ENCODE data around the gene ILK.
A peak's percentile ranks its signal among the peaks of the same experiment; 100 is the strongest.

Gene ILK

GRCh38 chr11:6648501-6648900, 44.9 kb downstream of the ILK start:
- Histone ChIP-seq H3K9me3 (ENCODE audit: control insufficient read depth, low read length) (peaks cover 4% of the 10 kb centered on the region), H2BK12ac (ENCODE audit: low read length in 2 of 2) (peak overlapping the region in 1 of 2 experiments; percentile 45), H2AFZ (ENCODE audit: low read depth, low read length) (no peak overlapping the region), H4K91ac (ENCODE audit: low read length) (no peak overlapping the region), H2AK5ac (ENCODE audit: low read length, severe bottlenecking) (no peak overlapping the region), H3K4me1 (ENCODE audit: control insufficient read depth, insufficient read depth, low read depth, low read length) (peaks cover 14% of the 10 kb centered on the region), H3K14ac (ENCODE audit: low read length in 2 of 2) (no peak overlapping the region), H3K79me1 (replicated peaks; ENCODE audit: low read length, poor library complexity, severe bottlenecking) (no peaks in the 10 kb centered on the region), H3K18ac (ENCODE audit: low read depth in 1 of 2, low read length in 2 of 2) (no peak overlapping the region), H3K27me3 (ENCODE audit: control insufficient read depth in 1 of 2, insufficient read depth in 1 of 2, low read length in 2 of 2) (peaks cover 37 to 68% of the 10 kb centered on the region in 2 experiments), H3K36me3 (ENCODE audit: control insufficient read depth in 1 of 2, insufficient read depth in 2 of 2, low read depth in 1 of 2, low read length in 2 of 2) (no peaks in the 10 kb centered on the region), H3K23ac (ENCODE audit: low read length in 2 of 2) (no peak overlapping the region), H4K8ac (ENCODE audit: low read length) (no peak overlapping the region), H2BK5ac (ENCODE audit: low read depth, low read length, poor library complexity, severe bottlenecking) (no peak overlapping the region), H3K4me3 (ENCODE audit: insufficient read depth in 1 of 2, low read depth in 1 of 2, low read length in 2 of 2) (no peak overlapping the region), H3K27ac (ENCODE audit: low read length, poor library complexity, severe bottlenecking) (no peak overlapping the region), H2BK120ac (ENCODE audit: low read depth, low read length) (no peak overlapping the region), H2BK15ac (ENCODE audit: low read depth, poor library complexity, severe bottlenecking) (no peak overlapping the region), H3K9ac (ENCODE audit: low read length) (no peak overlapping the region), H3K4me2 (ENCODE audit: low read length, poor library complexity, severe bottlenecking) (no peak overlapping the region), H3K4ac (ENCODE audit: low read depth in 1 of 2, low read length in 2 of 2) (no peak overlapping the region)
- 0% methylated on average over 1 of the region's 1 CpG for WGBS
- no peak for DNase-seq

DNA sequence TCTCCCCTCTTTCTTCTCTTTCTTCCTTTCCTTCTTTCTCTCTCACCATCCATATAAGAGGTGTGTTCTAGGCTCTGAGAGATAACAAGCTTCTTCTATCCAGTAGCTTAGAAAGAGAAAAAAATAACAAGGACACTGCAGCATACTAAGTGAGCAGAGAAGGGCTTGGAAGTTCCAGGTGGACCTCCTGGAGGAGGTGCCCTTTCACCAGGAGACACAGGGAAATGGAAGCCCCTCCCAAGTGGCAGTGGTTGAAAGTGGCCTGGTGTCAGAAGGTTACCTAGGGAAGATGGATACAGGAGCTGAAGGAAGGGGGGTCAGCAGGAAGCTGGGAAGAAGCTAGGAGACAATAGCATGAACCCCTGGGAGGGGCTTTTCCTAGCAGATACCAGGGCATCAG, 46.5 kb downstream of the ILK start:
- Histone ChIP-seq H3K27ac (ENCODE audit: low read length, poor library complexity, severe bottlenecking) (no peak overlapping the region), H3K4me2 (ENCODE audit: low read length, poor library complexity, severe bottlenecking) (no peak overlapping the region), H3K36me3 (ENCODE audit: control insufficient read depth in 1 of 2, insufficient read depth in 2 of 2, low read depth in 1 of 2, low read length in 2 of 2) (no peaks in the 10 kb centered on the region), H2AK5ac (ENCODE audit: low read length, severe bottlenecking) (no peak overlapping the region), H3K23ac (ENCODE audit: low read length in 2 of 2) (no peak overlapping the region), H3K79me1 (replicated peaks; ENCODE audit: low read length, poor library complexity, severe bottlenecking) (no peaks in the 10 kb centered on the region), H3K9ac (ENCODE audit: low read length) (no peak overlapping the region), H4K91ac (ENCODE audit: low read length) (no peak overlapping the region), H4K8ac (ENCODE audit: low read length) (no peak overlapping the region), H2AFZ (ENCODE audit: low read depth, low read length) (no peak overlapping the region), H2BK12ac (ENCODE audit: low read length in 2 of 2) (no peak overlapping the region), H2BK15ac (ENCODE audit: low read depth, poor library complexity, severe bottlenecking) (no peak overlapping the region), H3K27me3 (ENCODE audit: control insufficient read depth in 1 of 2, insufficient read depth in 1 of 2, low read length in 2 of 2) (peaks cover 48 to 68% of the 10 kb centered on the region in 2 experiments), H3K18ac (ENCODE audit: low read depth in 1 of 2, low read length in 2 of 2) (no peak overlapping the region), H3K4ac (ENCODE audit: low read depth in 1 of 2, low read length in 2 of 2) (no peak overlapping the region), H3K14ac (ENCODE audit: low read length in 2 of 2) (no peak overlapping the region), H3K4me3 (ENCODE audit: insufficient read depth in 1 of 2, low read depth in 1 of 2, low read length in 2 of 2) (no peak overlapping the region), H2BK120ac (ENCODE audit: low read depth, low read length) (no peak overlapping the region), H2BK5ac (ENCODE audit: low read depth, low read length, poor library complexity, severe bottlenecking) (no peak overlapping the region), H3K9me3 (ENCODE audit: control insufficient read depth, low read length) (no peaks in the 10 kb centered on the region), H3K4me1 (ENCODE audit: control insufficient read depth, insufficient read depth, low read depth, low read length) (peaks cover 17% of the 10 kb centered on the region)
- no peak for DNase-seq

DNA sequence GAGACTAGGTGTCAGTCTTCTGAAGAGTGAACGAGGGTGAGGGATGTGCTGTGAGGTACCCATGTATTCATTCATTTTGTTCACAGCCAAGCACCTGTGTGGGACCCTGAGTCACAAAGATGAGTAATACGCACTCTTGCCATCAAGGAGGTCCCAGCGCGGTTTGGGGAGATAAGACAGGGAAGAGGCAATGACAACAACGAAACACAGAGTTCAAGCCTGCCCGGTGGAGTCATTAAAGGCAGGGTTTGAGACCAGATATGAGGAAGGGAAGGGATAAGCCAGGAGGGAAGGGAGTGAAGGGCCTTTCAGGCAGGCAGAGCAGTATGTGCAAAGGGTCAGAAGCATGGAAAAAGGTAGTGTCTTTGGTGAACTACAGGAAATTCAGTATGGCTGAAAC, 47.4 kb downstream of the ILK start:
- H2BK15ac ChIP-seq (ENCODE audit: low read depth, poor library complexity, severe bottlenecking) = no peak overlapping the region

GRCh38 chr11:6652182-6652581, 48.6 kb downstream of the ILK start:
- Histone ChIP-seq H3K36me3 (ENCODE audit: control insufficient read depth in 1 of 2, insufficient read depth in 2 of 2, low read depth in 1 of 2, low read length in 2 of 2) (no peaks in the 10 kb centered on the region), H3K27ac (ENCODE audit: low read length, poor library complexity, severe bottlenecking) (no peak overlapping the region), H3K4ac (ENCODE audit: low read depth in 1 of 2, low read length in 2 of 2) (no peak overlapping the region), H2AK5ac (ENCODE audit: low read length, severe bottlenecking) (no peak overlapping the region), H2AFZ (ENCODE audit: low read depth, low read length) (no peak overlapping the region), H3K18ac (ENCODE audit: low read depth in 1 of 2, low read length in 2 of 2) (no peak overlapping the region), H3K4me2 (ENCODE audit: low read length, poor library complexity, severe bottlenecking) (no peak overlapping the region), H3K23ac (ENCODE audit: low read length in 2 of 2) (no peak overlapping the region), H3K14ac (ENCODE audit: low read length in 2 of 2) (no peak overlapping the region), H3K4me3 (ENCODE audit: insufficient read depth in 1 of 2, low read depth in 1 of 2, low read length in 2 of 2) (no peak overlapping the region), H2BK120ac (ENCODE audit: low read depth, low read length) (no peak overlapping the region), H3K9me3 (ENCODE audit: control insufficient read depth, low read length) (no peaks in the 10 kb centered on the region), H4K8ac (ENCODE audit: low read length) (no peak overlapping the region), H3K79me1 (replicated peaks; ENCODE audit: low read length, poor library complexity, severe bottlenecking) (no peaks in the 10 kb centered on the region), H2BK12ac (ENCODE audit: low read length in 2 of 2) (no peak overlapping the region), H3K9ac (ENCODE audit: low read length) (no peak overlapping the region), H3K27me3 (ENCODE audit: control insufficient read depth in 1 of 2, insufficient read depth in 1 of 2, low read length in 2 of 2) (peaks cover 62 to 73% of the 10 kb centered on the region in 2 experiments), H3K4me1 (ENCODE audit: control insufficient read depth, insufficient read depth, low read depth, low read length) (peaks cover 8% of the 10 kb centered on the region), H2BK15ac (ENCODE audit: low read depth, poor library complexity, severe bottlenecking) (no peak overlapping the region), H4K91ac (ENCODE audit: low read length) (no peak overlapping the region), H2BK5ac (ENCODE audit: low read depth, low read length, poor library complexity, severe bottlenecking) (no peak overlapping the region)
- WGBS = 69% methylated on average over 3 of the region's 3 CpGs
- no peak for DNase-seq

More for the DNA sequence above, 47.4 kb downstream of the ILK start:
- DNase-seq = no peak
- peak overlapping the region; percentile 56 for H4K8ac ChIP-seq (ENCODE audit: low read length)
- no peaks in the 10 kb centered on the region for H3K79me1 ChIP-seq (replicated peaks; ENCODE audit: low read length, poor library complexity, severe bottlenecking)
- no peak overlapping the region for H2BK5ac ChIP-seq (ENCODE audit: low read depth, low read length, poor library complexity, severe bottlenecking)
- H2AFZ ChIP-seq (ENCODE audit: low read depth, low read length) = no peak overlapping the region
- no peaks in the 10 kb centered on the region for H3K36me3 ChIP-seq (ENCODE audit: control insufficient read depth in 1 of 2, insufficient read depth in 2 of 2, low read depth in 1 of 2, low read length in 2 of 2)
- H2BK12ac ChIP-seq (ENCODE audit: low read length in 2 of 2) = peak overlapping the region in 1 of 2 experiments; percentile 72
- H2AK5ac ChIP-seq (ENCODE audit: low read length, severe bottlenecking) = no peak overlapping the region
- H3K18ac ChIP-seq (ENCODE audit: low read depth in 1 of 2, low read length in 2 of 2) = peak overlapping the region in 1 of 2 experiments; percentile 48
- 21% methylated on average over 6 of the region's 6 CpGs for WGBS
- peaks cover 51 to 64% of the 10 kb centered on the region in 2 experiments for H3K27me3 ChIP-seq (ENCODE audit: control insufficient read depth in 1 of 2, insufficient read depth in 1 of 2, low read length in 2 of 2)
- no peak overlapping the region for H3K9ac ChIP-seq (ENCODE audit: low read length)
- no peak overlapping the region for H4K91ac ChIP-seq (ENCODE audit: low read length)
- H3K4ac ChIP-seq (ENCODE audit: low read depth in 1 of 2, low read length in 2 of 2) = peak overlapping the region in 1 of 2 experiments; percentile 66
- no peak overlapping the region for H3K4me3 ChIP-seq (ENCODE audit: insufficient read depth in 1 of 2, low read depth in 1 of 2, low read length in 2 of 2)
- H3K4me2 ChIP-seq (ENCODE audit: low read length, poor library complexity, severe bottlenecking) = no peak overlapping the region
- peaks cover 20% of the 10 kb centered on the region for H3K4me1 ChIP-seq (ENCODE audit: control insufficient read depth, insufficient read depth, low read depth, low read length)
- no peak overlapping the region for H2BK120ac ChIP-seq (ENCODE audit: low read depth, low read length)
- no peaks in the 10 kb centered on the region for H3K9me3 ChIP-seq (ENCODE audit: control insufficient read depth, low read length)
- peak overlapping the region in 1 of 2 experiments; percentile 81 for H3K14ac ChIP-seq (ENCODE audit: low read length in 2 of 2)
- peak overlapping the region in 1 of 2 experiments; percentile 95 for H3K23ac ChIP-seq (ENCODE audit: low read length in 2 of 2)
- H3K27ac ChIP-seq (ENCODE audit: low read length, poor library complexity, severe bottlenecking) = no peak overlapping the region
